ENCODE measurements around the gene IDH3G. TPM values are rescaled to one million over a fixed set of nuclear protein-coding genes. Genes with fewer than 3 reads are reported as not detected.

IDH3G gene
- total RNA-seq, 1 experiment from 2014 or later = 89.4 TPM

DNA sequence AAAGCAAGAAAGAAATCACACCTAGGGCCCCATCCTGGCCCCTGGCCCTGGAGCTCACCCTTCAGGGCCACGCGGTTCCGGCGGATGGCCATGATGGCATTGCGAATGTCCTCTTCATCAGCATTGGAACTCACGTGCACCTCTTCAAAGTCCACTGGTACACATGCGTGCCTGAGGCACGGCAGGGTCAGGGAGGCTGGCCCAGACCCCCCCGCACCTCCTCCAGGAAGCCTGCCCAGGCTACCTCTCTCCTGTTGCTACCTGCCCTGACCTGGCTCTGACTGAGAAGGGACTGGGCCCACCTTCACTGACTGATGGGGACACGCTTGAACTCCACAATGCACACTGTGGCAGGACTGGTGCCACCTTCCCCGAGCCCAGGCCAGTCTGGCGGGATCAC is 4.5 kb downstream of the IDH3G start:
- POLR2A ChIA-PET = no interaction called here
- peaks cover 11% of the 10 kb centered on the region for H3K4me1 ChIP-seq (ENCODE audit: control insufficient read depth, insufficient read depth, low read length)
- ATAC-seq (no peak), DNase-seq (ENCODE audit: low read depth, low spot score) (no peak)
- no peaks in the 10 kb centered on the region for H3K27me3 ChIP-seq (ENCODE audit: control insufficient read depth, insufficient read depth, low read length)
- H3K4me3 ChIP-seq (ENCODE audit: low read depth in 2 of 2, low read length in 2 of 2) = no peak overlapping the region
- H3K36me3 ChIP-seq (ENCODE audit: control insufficient read depth, insufficient read depth, low read length) = no peaks in the 10 kb centered on the region; the same call in none of the 2 replicates
- no peak for TF ChIP-seq SIN3A (IDR thresholded peaks at IDR 0.05; ENCODE audit: borderline replicate concordance, insufficient read depth, low read depth, low read length)
- no peak for TF ChIP-seq POLR2AphosphoS5 (IDR thresholded peaks at IDR 0.05; ENCODE audit: low read depth, low read length)
- TF ChIP-seq, protein P1, sequence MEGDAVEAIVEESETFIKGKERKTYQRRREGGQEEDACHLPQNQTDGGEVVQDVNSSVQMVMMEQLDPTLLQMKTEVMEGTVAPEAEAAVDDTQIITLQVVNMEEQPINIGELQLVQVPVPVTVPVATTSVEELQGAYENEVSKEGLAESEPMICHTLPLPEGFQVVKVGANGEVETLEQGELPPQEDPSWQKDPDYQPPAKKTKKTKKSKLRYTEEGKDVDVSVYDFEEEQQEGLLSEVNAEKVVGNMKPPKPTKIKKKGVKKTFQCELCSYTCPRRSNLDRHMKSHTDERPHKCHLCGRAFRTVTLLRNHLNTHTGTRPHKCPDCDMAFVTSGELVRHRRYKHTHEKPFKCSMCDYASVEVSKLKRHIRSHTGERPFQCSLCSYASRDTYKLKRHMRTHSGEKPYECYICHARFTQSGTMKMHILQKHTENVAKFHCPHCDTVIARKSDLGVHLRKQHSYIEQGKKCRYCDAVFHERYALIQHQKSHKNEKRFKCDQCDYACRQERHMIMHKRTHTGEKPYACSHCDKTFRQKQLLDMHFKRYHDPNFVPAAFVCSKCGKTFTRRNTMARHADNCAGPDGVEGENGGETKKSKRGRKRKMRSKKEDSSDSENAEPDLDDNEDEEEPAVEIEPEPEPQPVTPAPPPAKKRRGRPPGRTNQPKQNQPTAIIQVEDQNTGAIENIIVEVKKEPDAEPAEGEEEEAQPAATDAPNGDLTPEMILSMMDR (IDR thresholded peaks at IDR 0.05) = no peak
- TF ChIP-seq TCF7L2 (IDR thresholded peaks at IDR 0.05; ENCODE audit: low read depth, low read length) = no peak
- TF ChIP-seq, protein P2, sequence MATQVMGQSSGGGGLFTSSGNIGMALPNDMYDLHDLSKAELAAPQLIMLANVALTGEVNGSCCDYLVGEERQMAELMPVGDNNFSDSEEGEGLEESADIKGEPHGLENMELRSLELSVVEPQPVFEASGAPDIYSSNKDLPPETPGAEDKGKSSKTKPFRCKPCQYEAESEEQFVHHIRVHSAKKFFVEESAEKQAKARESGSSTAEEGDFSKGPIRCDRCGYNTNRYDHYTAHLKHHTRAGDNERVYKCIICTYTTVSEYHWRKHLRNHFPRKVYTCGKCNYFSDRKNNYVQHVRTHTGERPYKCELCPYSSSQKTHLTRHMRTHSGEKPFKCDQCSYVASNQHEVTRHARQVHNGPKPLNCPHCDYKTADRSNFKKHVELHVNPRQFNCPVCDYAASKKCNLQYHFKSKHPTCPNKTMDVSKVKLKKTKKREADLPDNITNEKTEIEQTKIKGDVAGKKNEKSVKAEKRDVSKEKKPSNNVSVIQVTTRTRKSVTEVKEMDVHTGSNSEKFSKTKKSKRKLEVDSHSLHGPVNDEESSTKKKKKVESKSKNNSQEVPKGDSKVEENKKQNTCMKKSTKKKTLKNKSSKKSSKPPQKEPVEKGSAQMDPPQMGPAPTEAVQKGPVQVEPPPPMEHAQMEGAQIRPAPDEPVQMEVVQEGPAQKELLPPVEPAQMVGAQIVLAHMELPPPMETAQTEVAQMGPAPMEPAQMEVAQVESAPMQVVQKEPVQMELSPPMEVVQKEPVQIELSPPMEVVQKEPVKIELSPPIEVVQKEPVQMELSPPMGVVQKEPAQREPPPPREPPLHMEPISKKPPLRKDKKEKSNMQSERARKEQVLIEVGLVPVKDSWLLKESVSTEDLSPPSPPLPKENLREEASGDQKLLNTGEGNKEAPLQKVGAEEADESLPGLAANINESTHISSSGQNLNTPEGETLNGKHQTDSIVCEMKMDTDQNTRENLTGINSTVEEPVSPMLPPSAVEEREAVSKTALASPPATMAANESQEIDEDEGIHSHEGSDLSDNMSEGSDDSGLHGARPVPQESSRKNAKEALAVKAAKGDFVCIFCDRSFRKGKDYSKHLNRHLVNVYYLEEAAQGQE (IDR thresholded peaks at IDR 0.05; ENCODE audit: insufficient read depth in 1 of 2, low read depth in 2 of 2, low read length in 1 of 2) = no peak
- BruUV-seq (replicated peaks) = no TSS peak
- H3K9me3 ChIP-seq (ENCODE audit: control insufficient read depth, insufficient read depth, low read depth, low read length) = no peaks in the 10 kb centered on the region
- in situ Hi-C loops (cut with HindIII; ENCODE audit: low pct_unique_long_range_greater_than_20kb, low sequenced_read_pairs) (no loop called here), intact Hi-C loops (cut with micrococcal nuclease; ENCODE audit: unreplicated experiment) (no loop called here)
- H3K27ac ChIP-seq (ENCODE audit: low read length) = no peak overlapping the region
- CTCF ChIA-PET = no interaction called here

DNA sequence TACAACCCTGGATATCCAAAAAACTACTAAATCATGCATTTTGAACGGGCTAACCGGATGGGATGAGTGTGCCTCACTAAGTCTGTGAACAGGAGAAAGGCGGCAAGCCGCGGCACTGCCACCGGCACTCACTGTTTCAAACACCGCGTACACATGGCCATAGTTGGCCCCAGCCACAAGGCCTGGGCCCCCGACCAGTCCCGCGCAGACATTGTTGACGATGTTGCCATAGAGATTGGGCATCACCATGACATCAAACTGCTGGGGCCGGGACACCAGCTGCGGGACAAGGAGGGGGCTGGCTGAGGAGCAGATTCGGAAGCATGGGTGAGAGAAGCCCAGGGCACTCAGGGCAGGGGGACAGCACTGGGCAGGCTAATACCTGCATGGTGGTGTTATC is 7.5 kb downstream of the IDH3G start:
- in situ Hi-C loops (cut with HindIII; ENCODE audit: low pct_unique_long_range_greater_than_20kb, low sequenced_read_pairs) (no loop called here), intact Hi-C loops (cut with micrococcal nuclease; ENCODE audit: unreplicated experiment) (no loop called here)
- CTCF ChIA-PET = no interaction called here
- Histone ChIP-seq H3K9me3 (ENCODE audit: control insufficient read depth, insufficient read depth, low read depth, low read length) (no peaks in the 10 kb centered on the region), H3K27ac (ENCODE audit: low read length) (no peak overlapping the region), H3K4me1 (ENCODE audit: control insufficient read depth, insufficient read depth, low read length) (peaks cover under 1% of the 10 kb centered on the region; the same call in 1 of the 2 replicates), H3K4me3 (ENCODE audit: low read depth in 2 of 2, low read length in 2 of 2) (no peak overlapping the region), H3K27me3 (ENCODE audit: control insufficient read depth, insufficient read depth, low read length) (no peaks in the 10 kb centered on the region), H3K36me3 (ENCODE audit: control insufficient read depth, insufficient read depth, low read length) (no peaks in the 10 kb centered on the region; the same call in 1 of the 2 replicates)
- TF ChIP-seq POLR2AphosphoS5 (IDR thresholded peaks at IDR 0.05; ENCODE audit: low read depth, low read length) (no peak), SIN3A (IDR thresholded peaks at IDR 0.05; ENCODE audit: borderline replicate concordance, insufficient read depth, low read depth, low read length) (no peak), TCF7L2 (IDR thresholded peaks at IDR 0.05; ENCODE audit: low read depth, low read length) (no peak)
- TF ChIP-seq, protein P2 (IDR thresholded peaks at IDR 0.05; ENCODE audit: insufficient read depth in 1 of 2, low read depth in 2 of 2, low read length in 1 of 2) = no peak
- TF ChIP-seq, protein P1 (IDR thresholded peaks at IDR 0.05) = no peak
- DNase-seq (ENCODE audit: low read depth, low spot score) = no peak
- POLR2A ChIA-PET = no interaction called here
- ATAC-seq = no peak
- no TSS peak for BruUV-seq (replicated peaks)
